Hepatic stellate cell (primary cell): ENCODE results near the gene ACY1.

Experiments used
- DNase-seq: peaks from one replicate; pipeline ENCODE4 v3.0.0; 2011; ENCODE audit warnings: low spot score

ACY1 gene

GRCh38 chr3:52005571-52005986 lies 22.2 kb downstream of the ACY1 start:
- peak; percentile 71 for DNase-seq

- DNase-seq: no peak
These were observed 22.9 kb downstream of the ACY1 start for GRCh38 chr3:52006017-52006819.

GRCh38 chr3:52006820-52007133 lies 23.4 kb downstream of the ACY1 start:
- no peak for DNase-seq

- no peak for DNase-seq
These were observed 24.0 kb downstream of the ACY1 start for GRCh38 chr3:52007291-52007690.

- no peak for DNase-seq
These were observed 27.1 kb downstream of the ACY1 start for GRCh38 chr3:52010431-52010830.

GRCh38 chr3:52012699-52013098 lies 29.4 kb downstream of the ACY1 start:
- no peak for DNase-seq

- no peak for DNase-seq
These were observed 30.7 kb downstream of the ACY1 start for GRCh38 chr3:52013802-52014598.

GRCh38 chr3:52014613-52015012 lies 31.3 kb downstream of the ACY1 start:
- no peak for DNase-seq

GRCh38 chr3:52015438-52016228 lies 32.3 kb downstream of the ACY1 start:
- DNase-seq: no peak

GRCh38 chr3:52017586-52017985 lies 34.3 kb downstream of the ACY1 start:
- no peak for DNase-seq

GRCh38 chr3:52018319-52019000 lies 35.1 kb downstream of the ACY1 start:
- no peak for DNase-seq

- DNase-seq: peak; percentile 75
These were observed 36.2 kb downstream of the ACY1 start for GRCh38 chr3:52019352-52020080.

GRCh38 chr3:52020796-52021195 lies 37.5 kb downstream of the ACY1 start:
- DNase-seq: no peak

GRCh38 chr3:52021489-52022268 lies 38.3 kb downstream of the ACY1 start:
- DNase-seq: no peak

- peak; percentile 93 for DNase-seq
These were observed 39.2 kb downstream of the ACY1 start for GRCh38 chr3:52022323-52023100.

- no peak for DNase-seq
These were observed 39.9 kb downstream of the ACY1 start for GRCh38 chr3:52023101-52023770.

- DNase-seq: no peak
These were observed 40.8 kb downstream of the ACY1 start for GRCh38 chr3:52023860-52024764.
